K562 (cell line): ENCODE results near the gene EPHB1. TPM values are rescaled to one million over a fixed set of nuclear protein-coding genes. Genes with fewer than 3 reads are reported as not detected.

Source experiments
- ATAC-seq: fragments of 200-7000 bp; cut with Tn5 transposase; 3 replicates; pipeline ENCODE4 v1.9.1; 2020; ENCODE audit warnings: moderate library complexity
- BruUV-seq: library from RNA; stranded (reverse); fragments of 400-500 nt; replicated peaks from 2 replicates; lab custom pipeline; 2021; lab: Mats Ljungman, UMichigan
- CTCF ChIA-PET: fragments of 300-600 bp; formaldehyde crosslinking; extraction: SDS; loops from one replicate; lab custom pipeline; 2021; ENCODE audit warnings: low intra/inter-chr PET ratio; lab: Yijun Ruan, JAX
- POLR2A ChIA-PET: fragments of 300-600, 350-650 bp; sonication (Branson Sonifier 250); formaldehyde crosslinking; extraction: SDS; loops from one replicate; lab custom pipeline; 2021; ENCODE audit warnings: antibody characterized with exemption, inconsistent platforms; lab: Yijun Ruan, JAX
- DNase-seq, 4 experiments: peaks; one replicate each; pipeline versions ENCODE4 v3.0.0 to v3.0.0-alpha.2; 2011 to 2018; ENCODE audit warnings: low spot score in 3 of 4, mixed read lengths in 3 of 4; ENCODE audit errors: extremely low read depth in 1 of 4
- FAIRE-seq: peaks from 2 replicates; lab custom pipeline; 2011; peaks lifted over from hg19 to GRCh38; lab: Jason Lieb, UNC
- H2AFZ ChIP-seq: 2 replicates; pipeline ENCODE4 v1.6.0; 2011; ENCODE audit warnings: low read depth, low read length, control low read depth, inconsistent platforms
- H3K27ac ChIP-seq: fragments of 200-600 bp; 3 replicates; pipeline ENCODE4 v1.8.0; 2011; ENCODE audit warnings: low read depth, mild to moderate bottlenecking, control low read depth, inconsistent platforms, low read length, moderate library complexity, mixed read lengths; ENCODE audit errors: extremely low read depth
- H3K27me3 ChIP-seq, 2 experiments: fragments of 300-600 bp in 1 of 2; 2 replicates in 1 of 2; 3 replicates in 1 of 2; pipeline versions ENCODE4 v1.6.0 to v1.8.0; 2011; ENCODE audit warnings: inconsistent platforms in 2 of 2, low read length in 2 of 2, mild to moderate bottlenecking in 1 of 2, mixed read lengths in 1 of 2, moderate library complexity in 1 of 2; ENCODE audit not compliant: control insufficient read depth in 2 of 2, insufficient read depth in 2 of 2
- H3K36me3 ChIP-seq: fragments of 300-600 bp; 3 replicates; pipeline ENCODE4 v1.8.0; 2011; ENCODE audit warnings: mild to moderate bottlenecking, low read length, inconsistent platforms; ENCODE audit not compliant: control insufficient read depth, insufficient read depth
- H3K4me1 ChIP-seq, 2 experiments: fragments of 200-600 bp in 1 of 2; replicated peaks in 1 of 2; 2 replicates in 1 of 2; 3 replicates in 1 of 2; pipeline versions ENCODE4 v1.5.1 to v1.8.0; 2011; ENCODE audit warnings: inconsistent platforms in 2 of 2, low read length in 2 of 2, mild to moderate bottlenecking in 1 of 2, mixed read lengths in 1 of 2, moderate library complexity in 1 of 2; ENCODE audit not compliant: control insufficient read depth in 2 of 2, insufficient read depth in 2 of 2
- H3K4me2 ChIP-seq: 2 replicates; pipeline ENCODE4 v1.6.1; 2011; ENCODE audit warnings: low read length, control low read depth, inconsistent platforms, mixed read lengths; ENCODE audit not compliant: insufficient read depth
- H3K4me3 ChIP-seq: fragments of 200-600 bp; sonication (generic), shearing (Covaris generic); 2 replicates; pipeline ENCODE4 v1.5.1; 2016; ENCODE audit warnings: control low read depth, inconsistent platforms
- H3K79me2 ChIP-seq: fragments of 200-600 bp; 3 replicates; pipeline ENCODE4 v1.8.0; 2011; ENCODE audit warnings: low read length, inconsistent platforms; ENCODE audit not compliant: control insufficient read depth, insufficient read depth
- H3K9ac ChIP-seq, 2 experiments: 2 replicates each; pipeline versions ENCODE4 v1.6.0 to v1.6.1; 2011; ENCODE audit warnings: low read depth in 2 of 2, low read length in 2 of 2, control low read depth in 1 of 2, inconsistent platforms in 1 of 2, mild to moderate bottlenecking in 1 of 2, mixed read lengths in 1 of 2; ENCODE audit not compliant: insufficient read depth in 1 of 2
- H3K9me1 ChIP-seq: one replicate; pipeline ENCODE4 v1.6.0; 2011; ENCODE audit warnings: inconsistent platforms, mild to moderate bottlenecking, low read length, moderate library complexity; ENCODE audit not compliant: control insufficient read depth, insufficient read depth
- H3K9me3 ChIP-seq: replicated peaks from 2 replicates; pipeline ENCODE4 v1.5.1; 2011; ENCODE audit warnings: low read depth, low read length, inconsistent platforms; ENCODE audit not compliant: control insufficient read depth, insufficient read depth
- H4K20me1 ChIP-seq: replicated peaks from 2 replicates; pipeline ENCODE4 v1.6.1; 2011; ENCODE audit warnings: low read length, inconsistent platforms, mixed read lengths; ENCODE audit not compliant: control insufficient read depth, insufficient read depth
- ATF3 ChIP-seq, 2 experiments: fragments of 450-650 bp in 1 of 2; sonication (generic) in 1 of 2; formaldehyde crosslinking in 1 of 2; IDR thresholded peaks in 1 of 2; conservative IDR thresholded peaks in 1 of 2; 2 replicates each; pipeline versions ENCODE4 v1.6.1 to v1.8.1; 2016 to 2023; ENCODE audit warnings: mild to moderate bottlenecking in 2 of 2, moderate library complexity in 2 of 2, inconsistent platforms in 1 of 2, missing genetic modification reagents in 1 of 2
- CSDE1 ChIP-seq, 2 experiments: fragments of 450-650 bp; IDR thresholded peaks; 2 replicates each; pipeline ENCODE4 v1.6.1; 2016; ENCODE audit warnings: mild to moderate bottlenecking in 1 of 2
- FOXA1 ChIP-seq: fragments of 450-650 bp; IDR thresholded peaks from 2 replicates; pipeline ENCODE4 v1.6.1; 2016; ENCODE audit warnings: mild to moderate bottlenecking, borderline replicate concordance
- FOXJ2 ChIP-seq: fragments of 200-800 bp; sonication (Bioruptor generic); IDR thresholded peaks from 2 replicates; pipeline ENCODE4 v1.6.1; 2016; ENCODE audit warnings: missing genetic modification characterization, missing compliant biosample characterization
- NFRKB ChIP-seq: fragments of 450-650 bp; IDR thresholded peaks from 2 replicates; pipeline ENCODE4 v1.6.1; 2016; ENCODE audit warnings: low read depth
- ZNF12 ChIP-seq: sonication (generic); formaldehyde crosslinking; IDR thresholded peaks from 2 replicates; pipeline ENCODE4 v1.4.0; 2020; ENCODE audit warnings: mild to moderate bottlenecking, missing genetic modification reagents
- ZNF75A ChIP-seq: fragments of 450-650 bp; formaldehyde crosslinking; IDR thresholded peaks from 2 replicates; pipeline ENCODE4 v1.4.0; 2020; ENCODE audit warnings: mild to moderate bottlenecking
- WGBS: fragments of 100-300 bp; shearing (Covaris generic); methylation state at CpG from one replicate; pipeline ENCODE4 v1.1.6; 2016; ENCODE audit warnings: low coverage, mixed read lengths; ENCODE audit not compliant: insufficient coverage; ENCODE audit errors: missing lambda C conversion rate; 5-methylcytosine and 5-hydroxymethylcytosine counted together
- in situ Hi-C: fragments of 300-500 bp; cut with MboI; formaldehyde crosslinking; loops from 4 replicates; pipeline ENCODE4 v1.15.0; 2018; ENCODE audit warnings: inconsistent platforms, mixed read lengths
- intact Hi-C: fragments of 100-400 bp; cut with micrococcal nuclease; formaldehyde crosslinking; loops from 2 replicates; pipeline ENCODE4 v1.14.2; 2022
- polyA plus RNA-seq, 8 experiments: library from polyadenylated mRNA; depleted of rRNA in 4 of 8; stranded (reverse) in 5 of 8; unstranded in 3 of 8; fragments of >200 nt; fragmentation: Nextera tagmentation in 2 of 8; fragmentation: Illumina TruSeq in 1 of 8; extraction: Ambion mirVana in 2 of 8; extraction: Trizol in 1 of 8; gene quantifications; 2 replicates each; pipeline versions ENCODE4 v1.2.1 to v1.2.3, GENCODE V29; 2011 to 2014; ENCODE audit warnings: inconsistent platforms in 1 of 8, missing spikeins in 1 of 8
- total RNA-seq, 7 experiments: library from RNA; depleted of rRNA in 6 of 7; stranded (reverse); fragments of >200 nt in 6 of 7; fragmentation: Illumina TruSeq in 2 of 7; extraction: Trizol in 2 of 7; gene quantifications; 2 replicates each; pipeline versions ENCODE4 v1.2.1 to v1.2.3, GENCODE V29; 2011 to 2021; ENCODE audit warnings: low replicate concordance in 1 of 7
- TF ChIP-seq, protein P1 (sequence below): fragments of 250-450 bp; sonication (Bioruptor Pico); IDR thresholded peaks from 2 replicates; pipeline ENCODE4 v1.5.0; 2022; ENCODE audit warnings: mild to moderate bottlenecking
- TF ChIP-seq, protein P2 (sequence below): fragments of 250-450 bp; sonication (Bioruptor Pico); IDR thresholded peaks from 2 replicates; pipeline ENCODE4 v1.8.0; 2021; ENCODE audit warnings: mild to moderate bottlenecking, moderate library complexity

EPHB1 gene
- total and polyA plus RNA-seq, 9 of the 15 experiments (the other 6 are each of a cell fraction or from before 2014, with no cell fraction given): 0.29 TPM; not detected in 8

DNA sequence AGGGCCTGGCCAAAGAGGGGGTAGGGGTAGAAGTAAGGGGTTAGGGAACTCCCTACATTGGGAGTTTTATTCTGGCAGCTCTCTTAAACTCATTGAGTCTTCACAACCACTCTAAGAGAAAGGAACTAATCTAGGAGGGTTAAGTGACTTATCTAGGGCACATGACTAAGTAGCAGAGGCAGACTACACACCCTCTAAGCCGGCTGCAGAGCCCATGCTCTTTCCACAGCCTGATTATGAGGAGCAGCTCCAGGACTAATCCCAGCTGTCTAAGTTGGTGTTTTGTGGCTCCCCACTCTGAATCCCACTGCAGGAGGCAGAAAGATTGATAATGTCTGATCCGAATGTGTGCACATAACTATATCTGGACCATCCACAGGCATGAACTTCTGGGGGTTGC is 374.6 kb downstream of the EPHB1 start:
- H3K27ac ChIP-seq: no peak overlapping the region
- ChIA-PET POLR2A (no interaction called here), CTCF (no interaction called here)
- no peaks in the 10 kb centered on the region for H3K4me1 ChIP-seq
- no peak overlapping the region for H3K9ac ChIP-seq
- no peak overlapping the region for H3K4me2 ChIP-seq
- TF ChIP-seq, protein P1, sequence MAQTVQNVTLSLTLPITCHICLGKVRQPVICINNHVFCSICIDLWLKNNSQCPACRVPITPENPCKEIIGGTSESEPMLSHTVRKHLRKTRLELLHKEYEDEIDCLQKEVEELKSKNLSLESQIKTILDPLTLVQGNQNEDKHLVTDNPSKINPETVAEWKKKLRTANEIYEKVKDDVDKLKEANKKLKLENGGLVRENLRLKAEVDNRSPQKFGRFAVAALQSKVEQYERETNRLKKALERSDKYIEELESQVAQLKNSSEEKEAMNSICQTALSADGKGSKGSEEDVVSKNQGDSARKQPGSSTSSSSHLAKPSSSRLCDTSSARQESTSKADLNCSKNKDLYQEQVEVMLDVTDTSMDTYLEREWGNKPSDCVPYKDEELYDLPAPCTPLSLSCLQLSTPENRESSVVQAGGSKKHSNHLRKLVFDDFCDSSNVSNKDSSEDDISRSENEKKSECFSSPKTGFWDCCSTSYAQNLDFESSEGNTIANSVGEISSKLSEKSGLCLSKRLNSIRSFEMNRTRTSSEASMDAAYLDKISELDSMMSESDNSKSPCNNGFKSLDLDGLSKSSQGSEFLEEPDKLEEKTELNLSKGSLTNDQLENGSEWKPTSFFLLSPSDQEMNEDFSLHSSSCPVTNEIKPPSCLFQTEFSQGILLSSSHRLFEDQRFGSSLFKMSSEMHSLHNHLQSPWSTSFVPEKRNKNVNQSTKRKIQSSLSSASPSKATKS (CRISPR knock-in tag): no peak
- TF ChIP-seq, protein P2, sequence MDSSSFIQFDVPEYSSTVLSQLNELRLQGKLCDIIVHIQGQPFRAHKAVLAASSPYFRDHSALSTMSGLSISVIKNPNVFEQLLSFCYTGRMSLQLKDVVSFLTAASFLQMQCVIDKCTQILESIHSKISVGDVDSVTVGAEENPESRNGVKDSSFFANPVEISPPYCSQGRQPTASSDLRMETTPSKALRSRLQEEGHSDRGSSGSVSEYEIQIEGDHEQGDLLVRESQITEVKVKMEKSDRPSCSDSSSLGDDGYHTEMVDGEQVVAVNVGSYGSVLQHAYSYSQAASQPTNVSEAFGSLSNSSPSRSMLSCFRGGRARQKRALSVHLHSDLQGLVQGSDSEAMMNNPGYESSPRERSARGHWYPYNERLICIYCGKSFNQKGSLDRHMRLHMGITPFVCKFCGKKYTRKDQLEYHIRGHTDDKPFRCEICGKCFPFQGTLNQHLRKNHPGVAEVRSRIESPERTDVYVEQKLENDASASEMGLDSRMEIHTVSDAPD: no peak
- TF ChIP-seq NFRKB (no peak), ATF3 (IDR thresholded peaks at IDR 0.05) (no peak), ATF3 (CRISPR knock-in tag; conservative IDR thresholded peaks at IDR 0.05) (no peak), FOXA1 (no peak), FOXJ2 (no peak), CSDE1 (IDR thresholded peaks at IDR 0.05) (no peak), ZNF75A (CRISPR knock-in tag) (no peak), ZNF12 (no peak)
- H3K9me3 ChIP-seq: no peaks in the 10 kb centered on the region
- H4K20me1 ChIP-seq: no peaks in the 10 kb centered on the region
- DNase-seq: no peak
- FAIRE-seq: no peak
- ATAC-seq: no peak
- no peaks in the 10 kb centered on the region for H3K9me1 ChIP-seq
- no peak overlapping the region for H3K4me3 ChIP-seq
- in situ Hi-C loops (no loop called here), intact Hi-C loops (no loop called here)
- 5% methylated on average over 2 of the region's 2 CpGs for WGBS
- H3K36me3 ChIP-seq: no peaks in the 10 kb centered on the region
- no peaks in the 10 kb centered on the region; a peak in 1 of 5 replicates for H3K27me3 ChIP-seq
- no peaks in the 10 kb centered on the region for H3K79me2 ChIP-seq
- no TSS peak for BruUV-seq
- H2AFZ ChIP-seq: no peak overlapping the region
